ENCODE measurements around the gene COL23A1. TPM values are rescaled to one million over a fixed set of nuclear protein-coding genes. Genes with fewer than 3 reads are reported as not detected.
"Not testable (repeated sequence)": the region's sequence is repeated elsewhere in the genome, so short reads cannot be mapped to it uniquely, and the experiment has no call there.

The COL23A1 gene
- total RNA-seq, 2 donors from 2014 or later = 0.44 to 0.86 TPM

DNA sequence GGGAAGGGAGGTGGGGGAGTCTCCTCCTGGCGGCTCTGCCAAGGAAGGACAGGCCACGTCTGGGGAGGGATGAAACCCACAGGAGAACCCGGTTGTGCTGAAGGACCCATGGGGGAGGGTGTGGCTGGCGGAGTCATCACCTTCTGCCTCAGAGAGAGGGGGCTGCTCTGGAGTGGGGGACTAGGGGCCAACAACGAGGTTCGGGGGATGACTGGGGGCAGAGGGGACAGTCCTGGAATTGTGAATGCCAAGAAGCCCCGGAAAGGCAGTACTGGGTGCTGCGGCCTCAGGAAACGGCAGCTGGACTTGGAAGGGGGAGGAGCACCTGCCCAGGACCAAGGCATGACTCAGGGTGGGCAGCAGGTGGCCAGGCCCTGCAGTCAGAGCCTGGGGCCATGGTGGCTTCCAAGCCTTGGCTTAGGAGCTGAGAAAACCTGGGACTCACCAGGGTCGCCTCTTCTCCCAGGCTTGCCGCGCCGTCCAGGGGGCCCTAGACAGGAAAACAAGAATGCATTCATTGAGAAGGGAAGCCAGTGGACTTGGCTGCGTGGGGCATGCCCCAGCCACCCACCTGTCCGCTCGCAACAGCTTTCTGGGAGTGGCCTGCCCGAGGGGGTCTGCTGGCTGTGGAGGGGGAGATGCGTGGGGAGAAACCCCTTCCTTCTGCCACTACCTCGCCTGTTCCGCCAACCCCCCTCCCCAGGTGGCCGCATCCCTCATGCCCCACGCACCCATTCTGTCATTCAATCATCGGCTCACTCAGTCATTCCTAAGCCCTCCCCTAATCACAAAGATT, 283.6 kb downstream of the COL23A1 start:
- peaks cover 6% of the 10 kb centered on the region for H3K4me1 Mint-ChIP-seq (ENCODE audit: low read depth)
- H3K36me3 Mint-ChIP-seq (ENCODE audit: insufficient read depth in 2 of 2) = no peaks in the 10 kb centered on the region
- no peak overlapping the region for H3K4me3 Mint-ChIP-seq
- ATAC-seq (replicated peaks in 1 of 2) (no peak), DNase-seq (no peak)
- no peaks in the 10 kb centered on the region for H3K9me3 Mint-ChIP-seq
- H3K27me3 Mint-ChIP-seq (ENCODE audit: low read depth) = peaks cover 9% of the 10 kb centered on the region
- no peak overlapping the region for H3K27ac Mint-ChIP-seq

DNA sequence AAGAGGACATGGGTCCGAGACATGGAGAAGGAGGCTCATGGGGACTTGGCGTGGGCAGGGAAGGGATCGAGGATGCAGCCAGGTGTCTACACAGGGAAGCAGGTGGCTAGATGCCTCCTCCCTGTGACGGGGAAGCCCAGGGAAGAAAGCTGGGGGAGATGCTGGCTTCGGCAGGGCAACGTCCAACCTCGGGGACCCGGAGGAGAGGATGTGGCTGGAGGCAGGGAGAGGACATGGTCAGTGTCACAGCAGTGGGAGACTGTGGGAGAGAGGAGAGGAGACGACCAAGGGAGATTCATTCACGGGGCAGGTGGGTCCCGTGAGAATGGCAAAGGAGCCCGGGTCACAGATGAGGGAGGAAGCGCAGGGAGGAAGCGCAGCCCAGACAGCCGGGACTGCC, 284.4 kb downstream of the COL23A1 start:
- peaks cover 6% of the 10 kb centered on the region for H3K4me1 Mint-ChIP-seq (ENCODE audit: low read depth)
- H3K9me3 Mint-ChIP-seq = no peaks in the 10 kb centered on the region
- no peaks in the 10 kb centered on the region for H3K36me3 Mint-ChIP-seq (ENCODE audit: insufficient read depth in 2 of 2)
- ATAC-seq (replicated peaks in 1 of 2) (no peak), DNase-seq (no peak)
- peaks cover 15% of the 10 kb centered on the region for H3K27me3 Mint-ChIP-seq (ENCODE audit: low read depth)
- no peak overlapping the region for H3K27ac Mint-ChIP-seq
- no peak overlapping the region for H3K4me3 Mint-ChIP-seq

DNA sequence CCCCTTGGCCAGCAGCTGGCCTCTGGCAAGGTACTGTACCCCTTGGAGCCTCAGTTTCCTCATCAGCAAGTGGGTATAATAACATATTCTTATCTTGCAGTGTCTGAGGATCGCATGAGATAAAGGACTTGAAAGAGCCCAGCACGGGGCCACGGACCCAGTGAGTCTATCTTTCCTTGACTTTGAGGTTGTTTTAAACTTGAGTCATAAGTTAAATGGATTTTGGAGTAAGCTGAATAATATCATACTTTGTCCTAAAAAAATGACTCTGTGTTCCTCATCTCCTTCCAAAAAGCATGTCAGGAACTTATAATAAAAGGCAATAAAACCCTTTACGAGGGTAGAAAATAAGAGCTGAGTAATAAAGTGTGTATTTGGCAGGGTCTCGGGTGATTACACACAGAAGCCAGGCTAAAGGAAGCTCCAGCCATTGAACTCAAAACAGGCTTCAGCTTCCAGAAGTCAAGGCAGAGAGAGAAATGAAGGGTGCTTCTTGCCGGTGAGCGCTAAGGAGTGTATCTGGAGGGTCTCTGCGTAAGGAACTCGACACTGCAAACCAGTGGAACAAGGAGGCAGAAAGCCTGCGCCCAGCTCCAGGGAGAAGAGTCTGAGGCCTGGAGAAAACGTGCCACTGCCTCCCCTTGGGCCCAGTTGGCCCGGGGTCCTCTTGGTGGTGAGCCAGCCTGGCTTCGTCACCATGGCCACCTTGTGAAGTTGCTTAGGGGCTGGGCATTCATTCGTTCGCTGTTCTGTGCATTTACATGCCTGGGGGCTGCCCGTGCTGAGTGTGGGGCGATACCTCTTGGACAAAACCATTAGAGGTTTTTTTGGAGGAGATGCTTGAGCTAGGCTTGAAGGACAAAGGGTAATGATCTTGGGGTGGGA, 285.2 kb downstream of the COL23A1 start:
- H3K4me3 Mint-ChIP-seq = no peak overlapping the region
- DNase-seq (no peak), ATAC-seq (replicated peaks in 1 of 2) (no peak)
- H3K36me3 Mint-ChIP-seq (ENCODE audit: insufficient read depth in 2 of 2) = no peaks in the 10 kb centered on the region
- H3K27ac Mint-ChIP-seq = no peak overlapping the region
- H3K9me3 Mint-ChIP-seq = no peaks in the 10 kb centered on the region
- H3K4me1 Mint-ChIP-seq (ENCODE audit: low read depth) = peaks cover 6% of the 10 kb centered on the region
- peaks cover 15% of the 10 kb centered on the region for H3K27me3 Mint-ChIP-seq (ENCODE audit: low read depth)

DNA sequence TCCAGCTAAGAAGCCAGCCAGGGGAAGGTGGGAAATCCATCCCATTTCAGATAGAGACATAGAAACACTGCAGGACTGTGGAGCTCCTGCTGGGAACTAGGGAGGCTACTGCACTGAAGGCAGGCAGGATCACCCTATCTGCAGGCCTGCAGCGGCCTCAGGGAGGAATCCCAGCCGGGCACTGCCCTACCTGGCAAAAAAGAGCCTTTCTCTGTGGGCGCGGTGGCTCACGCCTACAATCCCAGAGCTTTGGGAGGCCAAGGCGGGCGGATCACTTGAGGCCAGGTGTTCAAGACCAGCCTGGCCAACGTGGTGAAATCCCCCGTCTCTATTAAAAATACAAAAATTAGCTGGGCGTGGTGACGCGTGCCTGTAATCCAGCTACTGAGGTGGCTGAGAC, 286.2 kb downstream of the COL23A1 start:
- Mint-ChIP-seq H3K4me3 (no peak overlapping the region), H3K27ac (no peak overlapping the region), H3K36me3 (ENCODE audit: insufficient read depth in 2 of 2) (no peaks in the 10 kb centered on the region), H3K27me3 (ENCODE audit: low read depth) (peaks cover 15% of the 10 kb centered on the region), H3K4me1 (ENCODE audit: low read depth) (peaks cover 6% of the 10 kb centered on the region), H3K9me3 (no peaks in the 10 kb centered on the region)
- no peak for ATAC-seq (replicated peaks in 1 of 2)
- no peak for DNase-seq

DNA sequence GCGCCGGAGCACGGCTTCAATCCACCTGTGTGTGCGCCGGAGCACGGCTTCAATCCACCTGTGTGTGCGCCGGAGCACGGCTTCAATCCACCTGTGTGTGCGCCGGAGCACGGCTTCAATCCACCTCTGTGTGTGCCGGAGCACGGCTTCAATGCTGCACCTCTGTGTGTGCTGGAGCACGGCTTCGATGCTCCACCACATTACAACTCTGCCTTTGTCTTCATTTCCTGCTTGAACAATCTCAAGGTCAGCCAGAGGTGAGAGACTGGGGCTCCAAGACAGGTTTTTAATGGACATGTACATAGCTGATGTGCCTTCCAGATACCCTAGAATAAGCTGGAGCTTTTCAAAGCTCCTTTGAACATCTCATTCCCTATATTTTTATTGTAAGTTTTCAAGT, 287.9 kb downstream of the COL23A1 start:
- not testable (repeated sequence) for H3K4me1 Mint-ChIP-seq (ENCODE audit: low read depth); H3K9me3 Mint-ChIP-seq; H3K4me3 Mint-ChIP-seq; H3K36me3 Mint-ChIP-seq (ENCODE audit: insufficient read depth in 2 of 2); H3K27ac Mint-ChIP-seq; ATAC-seq (replicated peaks in 1 of 2); DNase-seq
- peaks cover 15% of the 10 kb centered on the region for H3K27me3 Mint-ChIP-seq (ENCODE audit: low read depth)

DNA sequence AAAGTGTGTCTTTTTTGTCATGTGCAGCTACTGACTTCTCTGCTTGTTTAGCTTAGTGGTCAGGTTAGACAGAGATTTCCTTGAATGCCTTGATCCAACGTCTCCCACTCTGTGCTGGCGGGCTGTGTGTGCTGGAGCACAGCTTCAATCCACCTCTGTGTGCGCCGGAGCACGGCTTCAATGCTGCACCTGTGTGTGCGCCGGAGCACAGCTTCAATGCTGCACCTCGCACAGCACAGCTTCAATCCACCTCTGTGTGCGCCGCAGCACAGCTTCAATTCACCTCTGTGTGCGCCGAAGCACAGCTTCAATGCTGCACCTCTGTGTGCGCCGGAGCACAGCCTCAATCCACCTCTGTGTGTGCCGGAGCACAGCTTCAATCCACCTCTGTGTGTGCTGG, 288.6 kb downstream of the COL23A1 start:
- no peaks in the 10 kb centered on the region for H3K36me3 Mint-ChIP-seq (ENCODE audit: insufficient read depth in 2 of 2)
- no peak for ATAC-seq (replicated peaks in 1 of 2)
- no peak overlapping the region for H3K4me3 Mint-ChIP-seq
- peaks cover 6% of the 10 kb centered on the region for H3K4me1 Mint-ChIP-seq (ENCODE audit: low read depth)
- no peak for DNase-seq
- H3K27me3 Mint-ChIP-seq (ENCODE audit: low read depth) = peaks cover 15% of the 10 kb centered on the region
- no peaks in the 10 kb centered on the region for H3K9me3 Mint-ChIP-seq
- H3K27ac Mint-ChIP-seq = no peak overlapping the region

DNA sequence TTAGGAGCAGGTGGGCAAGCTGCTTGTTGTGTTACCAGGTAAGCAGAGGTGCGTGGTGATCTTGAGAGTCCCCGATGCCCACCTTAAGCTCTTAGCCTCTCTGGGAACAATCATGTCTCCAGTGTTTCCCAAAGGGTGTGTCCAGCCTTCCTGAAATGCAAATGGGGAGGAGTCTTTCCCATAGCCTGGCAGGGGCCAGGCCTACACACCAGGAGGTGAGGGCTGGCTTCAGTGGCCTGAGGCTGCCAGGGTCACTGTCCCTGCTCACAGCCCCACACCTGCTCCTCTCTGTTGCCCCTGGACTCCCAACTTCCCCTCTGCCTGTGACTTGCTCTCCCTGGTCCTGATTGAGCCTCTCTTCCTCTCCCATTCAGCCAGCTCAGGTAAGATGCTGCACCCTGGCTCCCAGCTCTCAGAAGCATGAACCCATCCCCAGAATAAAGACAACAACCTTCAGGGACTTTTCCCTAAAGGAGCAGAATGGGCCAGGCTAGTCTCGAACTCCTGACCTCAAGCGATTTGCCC, 291.8 kb downstream of the COL23A1 start:
- Mint-ChIP-seq H3K4me1 (ENCODE audit: low read depth) (no peaks in the 10 kb centered on the region), H3K27ac (no peak overlapping the region), H3K9me3 (no peaks in the 10 kb centered on the region), H3K4me3 (no peak overlapping the region), H3K36me3 (ENCODE audit: insufficient read depth in 2 of 2) (no peaks in the 10 kb centered on the region), H3K27me3 (ENCODE audit: low read depth) (peaks cover 7% of the 10 kb centered on the region)
- ATAC-seq (replicated peaks in 1 of 2) = no peak
- no peak for DNase-seq

DNA sequence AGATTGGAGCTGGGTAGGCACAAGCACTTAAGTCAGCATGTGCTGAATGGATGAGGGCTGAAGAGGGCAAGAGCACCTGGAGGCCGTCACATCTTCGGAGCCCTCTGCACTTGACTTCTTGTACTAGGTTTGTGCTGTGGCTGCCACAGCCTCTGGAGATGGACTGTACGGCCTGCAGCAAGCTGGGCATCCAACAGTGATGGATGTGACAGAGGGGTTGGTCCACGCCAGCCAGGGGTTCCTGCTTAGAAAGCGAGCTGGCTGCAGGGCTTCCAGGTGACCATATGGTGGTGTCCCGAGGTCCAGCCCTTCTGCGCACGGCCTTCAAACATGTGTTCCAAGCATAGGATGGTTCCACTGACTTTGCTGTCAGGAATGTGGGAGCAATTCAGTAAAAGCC, 292.4 kb downstream of the COL23A1 start:
- no peaks in the 10 kb centered on the region for H3K36me3 Mint-ChIP-seq (ENCODE audit: insufficient read depth in 2 of 2)
- ATAC-seq (replicated peaks in 1 of 2) = no peak
- H3K4me1 Mint-ChIP-seq (ENCODE audit: low read depth) = no peaks in the 10 kb centered on the region
- H3K9me3 Mint-ChIP-seq = no peaks in the 10 kb centered on the region
- peaks cover 7% of the 10 kb centered on the region for H3K27me3 Mint-ChIP-seq (ENCODE audit: low read depth)
- DNase-seq = no peak
- no peak overlapping the region for H3K27ac Mint-ChIP-seq
- no peak overlapping the region for H3K4me3 Mint-ChIP-seq

DNA sequence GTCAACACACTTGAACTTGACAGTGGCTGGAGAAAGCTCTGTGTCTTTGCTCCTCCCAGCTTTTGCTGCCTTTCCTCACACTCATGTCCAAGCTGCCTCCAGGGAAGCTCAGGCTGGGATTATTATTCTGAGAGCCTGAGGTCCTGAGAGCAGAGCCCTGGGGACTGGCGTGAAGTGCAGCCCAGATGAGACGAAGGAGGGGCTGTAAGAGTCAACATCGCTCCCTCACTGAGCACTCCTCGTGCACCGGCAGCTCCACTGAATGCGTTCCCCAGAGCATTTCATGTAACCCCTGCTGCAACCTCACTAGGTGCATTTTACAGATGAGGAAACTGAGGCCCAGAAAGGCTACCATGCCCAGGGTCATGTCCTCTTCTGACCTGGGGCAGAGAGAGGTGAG, 294.1 kb downstream of the COL23A1 start:
- Mint-ChIP-seq H3K27me3 (ENCODE audit: low read depth) (peaks cover 13% of the 10 kb centered on the region), H3K4me3 (no peak overlapping the region), H3K36me3 (ENCODE audit: insufficient read depth in 2 of 2) (no peaks in the 10 kb centered on the region), H3K9me3 (no peaks in the 10 kb centered on the region), H3K4me1 (ENCODE audit: low read depth) (no peaks in the 10 kb centered on the region), H3K27ac (no peak overlapping the region)
- DNase-seq (no peak), ATAC-seq (replicated peaks in 1 of 2) (no peak)

DNA sequence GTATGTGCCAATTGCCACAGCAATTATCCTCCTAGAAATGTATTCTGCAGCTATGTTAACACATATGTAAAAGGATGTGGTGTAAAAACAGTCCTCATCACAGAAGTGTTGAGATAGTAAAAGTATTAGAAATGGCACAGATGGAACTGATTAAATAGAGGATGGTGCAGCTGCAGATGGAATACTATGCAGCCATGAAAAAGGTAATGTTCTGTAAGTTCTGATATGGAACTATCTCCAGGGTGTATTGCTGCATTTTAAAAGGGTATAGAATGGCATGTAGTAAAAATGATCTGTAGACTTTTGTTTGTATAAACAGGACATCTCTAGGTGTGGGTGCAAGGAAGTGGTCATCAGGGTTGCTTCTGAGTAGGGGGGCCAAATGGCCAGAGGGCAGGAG, 294.6 kb downstream of the COL23A1 start:
- no peaks in the 10 kb centered on the region for H3K36me3 Mint-ChIP-seq (ENCODE audit: insufficient read depth in 2 of 2)
- no peaks in the 10 kb centered on the region for H3K4me1 Mint-ChIP-seq (ENCODE audit: low read depth)
- DNase-seq (no peak), ATAC-seq (replicated peaks in 1 of 2) (no peak)
- H3K9me3 Mint-ChIP-seq = no peaks in the 10 kb centered on the region
- no peak overlapping the region for H3K4me3 Mint-ChIP-seq
- peaks cover 13% of the 10 kb centered on the region for H3K27me3 Mint-ChIP-seq (ENCODE audit: low read depth)
- peak overlapping the region; percentile 28 for H3K27ac Mint-ChIP-seq

DNA sequence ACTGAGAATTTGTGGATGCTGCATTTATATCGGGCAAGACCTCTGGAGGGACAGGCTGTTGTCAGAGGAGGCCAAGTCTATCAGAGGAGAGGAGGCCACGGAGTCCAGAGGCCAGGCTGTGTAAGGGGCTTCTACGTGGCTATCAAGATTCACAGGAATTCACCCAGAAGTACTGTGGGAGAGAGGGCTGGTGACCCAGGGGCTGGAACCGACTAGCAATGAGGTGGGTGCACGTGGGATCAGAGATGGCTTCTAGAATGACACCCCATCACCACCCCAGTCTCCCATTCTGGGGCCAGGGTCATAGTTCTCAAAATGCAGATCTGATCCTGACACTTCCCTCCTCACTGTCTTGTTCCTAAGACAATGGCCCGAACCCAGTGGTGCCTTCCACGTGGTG, 296.4 kb downstream of the COL23A1 start:
- peaks cover 13% of the 10 kb centered on the region for H3K27me3 Mint-ChIP-seq (ENCODE audit: low read depth)
- DNase-seq = no peak
- no peak overlapping the region for H3K4me3 Mint-ChIP-seq
- no peaks in the 10 kb centered on the region for H3K36me3 Mint-ChIP-seq (ENCODE audit: insufficient read depth in 2 of 2)
- no peaks in the 10 kb centered on the region for H3K4me1 Mint-ChIP-seq (ENCODE audit: low read depth)
- no peak overlapping the region for H3K27ac Mint-ChIP-seq
- H3K9me3 Mint-ChIP-seq = no peaks in the 10 kb centered on the region
- ATAC-seq (replicated peaks in 1 of 2) = no peak

DNA sequence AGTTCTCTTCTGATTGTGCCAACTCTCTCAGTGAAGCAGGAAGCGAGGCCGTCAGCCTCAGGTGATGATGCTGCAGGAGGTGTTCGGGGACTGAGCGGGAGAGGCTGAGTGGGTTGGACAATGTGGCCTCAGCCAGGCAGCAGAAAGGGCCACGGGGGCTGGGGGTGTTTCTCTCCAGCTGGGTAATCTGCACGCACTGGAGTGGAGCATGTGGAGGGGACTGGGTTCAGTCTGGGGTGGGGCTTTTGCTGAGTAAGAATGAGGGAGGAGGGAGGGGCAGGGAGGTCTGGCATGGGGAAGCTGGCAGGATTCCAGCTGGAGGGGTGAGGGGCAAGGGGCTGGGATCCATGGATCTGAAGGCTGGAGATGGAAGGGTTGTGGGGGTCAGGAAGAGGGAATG, 296.8 kb downstream of the COL23A1 start:
- no peaks in the 10 kb centered on the region for H3K36me3 Mint-ChIP-seq (ENCODE audit: insufficient read depth in 2 of 2)
- DNase-seq (no peak), ATAC-seq (replicated peaks in 1 of 2) (no peak)
- no peak overlapping the region for H3K27ac Mint-ChIP-seq
- peaks cover 13% of the 10 kb centered on the region for H3K27me3 Mint-ChIP-seq (ENCODE audit: low read depth)
- no peaks in the 10 kb centered on the region for H3K4me1 Mint-ChIP-seq (ENCODE audit: low read depth)
- H3K4me3 Mint-ChIP-seq = no peak overlapping the region
- H3K9me3 Mint-ChIP-seq = no peaks in the 10 kb centered on the region

DNA sequence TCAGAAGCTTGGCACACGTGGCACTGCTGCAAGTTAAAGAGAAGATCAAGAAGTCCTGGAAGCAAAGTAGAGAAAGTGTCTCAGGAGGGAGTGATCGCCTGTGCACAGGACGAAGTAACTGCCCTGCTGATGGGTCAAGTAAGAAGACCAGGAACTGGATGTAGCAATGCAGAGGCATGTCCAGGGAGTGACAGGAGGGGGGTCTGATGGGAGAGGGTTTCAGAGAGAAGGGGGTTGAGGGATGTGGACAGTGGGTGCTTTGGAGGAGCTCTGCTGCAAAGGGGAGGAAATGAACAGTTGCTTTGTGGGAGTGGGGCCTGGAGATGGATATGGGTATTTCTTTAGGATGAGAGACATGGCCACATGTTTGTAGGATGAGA, 297.4 kb downstream of the COL23A1 start:
- peaks cover 13% of the 10 kb centered on the region for H3K27me3 Mint-ChIP-seq (ENCODE audit: low read depth)
- no peaks in the 10 kb centered on the region for H3K4me1 Mint-ChIP-seq (ENCODE audit: low read depth)
- no peaks in the 10 kb centered on the region for H3K9me3 Mint-ChIP-seq
- H3K4me3 Mint-ChIP-seq = no peak overlapping the region
- no peak overlapping the region for H3K27ac Mint-ChIP-seq
- H3K36me3 Mint-ChIP-seq (ENCODE audit: insufficient read depth in 2 of 2) = no peaks in the 10 kb centered on the region
- no peak for ATAC-seq (replicated peaks in 1 of 2)
- no peak for DNase-seq
